PFSK-1 (cell line): Measurements from ENCODE around the gene EPM2A.

Experiments used
- FOXP2 ChIP-seq: optimal IDR thresholded peaks from 2 replicates; pipeline ENCODE3; 2011; ENCODE audit warnings: borderline replicate concordance, control low read depth, inconsistent platforms; ENCODE audit not compliant: insufficient read depth; ENCODE audit errors: extremely low read length, extremely low read depth
- POLR2AphosphoS5 ChIP-seq: IDR thresholded peaks from 2 replicates; pipeline ENCODE4 v1.6.1; 2012; ENCODE audit warnings: low read depth, mild to moderate bottlenecking, control low read depth, low read length, moderate library complexity
- REST ChIP-seq, 2 experiments: IDR thresholded peaks; 2 replicates each; pipeline versions ENCODE4 v1.6.1 to v1.8.0; 2011 to 2012; ENCODE audit warnings: low read depth in 2 of 2, low read length in 2 of 2, control low read depth in 1 of 2, inconsistent platforms in 1 of 2, mild to moderate bottlenecking in 1 of 2, moderate library complexity in 1 of 2; ENCODE audit not compliant: insufficient read depth in 1 of 2
- SIN3A ChIP-seq: IDR thresholded peaks from 2 replicates; pipeline ENCODE4 v1.6.1; 2012; ENCODE audit warnings: mild to moderate bottlenecking, low read length, moderate library complexity, borderline replicate concordance; ENCODE audit not compliant: insufficient read depth
- TAF1 ChIP-seq: IDR thresholded peaks from 2 replicates; pipeline ENCODE4 v1.6.1; 2012; ENCODE audit warnings: low read length, control low read depth, borderline replicate concordance; ENCODE audit not compliant: insufficient read depth

Gene EPM2A

GRCh38 chr6:145631374-145631773, 103.9 kb downstream of the EPM2A start:
- no peak for TF ChIP-seq SIN3A
- TF ChIP-seq FOXP2: no peak
- TF ChIP-seq TAF1: no peak
- TF ChIP-seq REST (IDR thresholded peaks at IDR 0.05; ENCODE audit: insufficient read depth in 1 of 2, low read depth in 2 of 2, low read length in 2 of 2): no peak
- TF ChIP-seq POLR2AphosphoS5: no peak

- no peak for TF ChIP-seq FOXP2
- TF ChIP-seq POLR2AphosphoS5: no peak
- TF ChIP-seq TAF1: no peak
- TF ChIP-seq REST (IDR thresholded peaks at IDR 0.05; ENCODE audit: insufficient read depth in 1 of 2, low read depth in 2 of 2, low read length in 2 of 2): no peak
- TF ChIP-seq SIN3A: no peak
Observed at GRCh38 chr6:145630598-145630997, 104.7 kb downstream of the EPM2A start.

- TF ChIP-seq REST (IDR thresholded peaks at IDR 0.05; ENCODE audit: insufficient read depth in 1 of 2, low read depth in 2 of 2, low read length in 2 of 2) (no peak), TAF1 (no peak), FOXP2 (no peak), POLR2AphosphoS5 (no peak), SIN3A (no peak)
Observed at GRCh38 chr6:145629478-145629877, 105.8 kb downstream of the EPM2A start.

- TF ChIP-seq POLR2AphosphoS5: no peak
- TF ChIP-seq FOXP2: peak; percentile 16
- TF ChIP-seq SIN3A: no peak
Observed at GRCh38 chr6:145627451-145627850, 107.9 kb downstream of the EPM2A start.

- TF ChIP-seq SIN3A (no peak), FOXP2 (peak; percentile 69)
Observed at GRCh38 chr6:145626857-145627256, 108.5 kb downstream of the EPM2A start.

- TF ChIP-seq REST (IDR thresholded peaks at IDR 0.05; ENCODE audit: insufficient read depth in 1 of 2, low read depth in 2 of 2, low read length in 2 of 2) (no peak), POLR2AphosphoS5 (no peak), SIN3A (no peak), FOXP2 (no peak), TAF1 (no peak)
Observed at GRCh38 chr6:145623231-145623630, 112.1 kb downstream of the EPM2A start.
